ENCODE measurements around the gene OTULIN. TPM values are rescaled to one million over a fixed set of nuclear protein-coding genes. Genes with fewer than 3 reads are reported as not detected.

The OTULIN gene
- total RNA-seq, 1 donor from 2014 or later: 96.5 TPM

GRCh38 chr5:14721990-14722656, 57.6 kb downstream of the OTULIN start:
- CTCF ChIA-PET: no interaction called here
- no peak for TF ChIP-seq CTCF (IDR thresholded peaks at IDR 0.05)
- ATAC-seq (ENCODE audit: low read depth) (no peak), DNase-seq (no peak)
- POLR2A ChIA-PET: interaction anchor here (0.6 to 0.7 kb wide), 2 partner anchors 94 to 237 kb away, joined by 4 to 6 read pairs; no protein-coding TSS in a partner anchor
- Mint-ChIP-seq H3K9me3 (no peaks in the 10 kb centered on the region), H3K27me3 (no peaks in the 10 kb centered on the region), H3K36me3 (ENCODE audit: low read depth) (peaks cover 17% of the 10 kb centered on the region), H3K27ac (no peak overlapping the region), H3K4me3 (no peak overlapping the region), H3K4me1 (peaks cover 12% of the 10 kb centered on the region)
- intact Hi-C loops (cut with micrococcal nuclease): no loop called here

- DNase-seq: no peak
- Mint-ChIP-seq H3K27ac (no peak overlapping the region), H3K4me1 (peaks cover 12% of the 10 kb centered on the region), H3K4me3 (no peak overlapping the region), H3K36me3 (ENCODE audit: low read depth) (peaks cover 12% of the 10 kb centered on the region), H3K27me3 (no peaks in the 10 kb centered on the region), H3K9me3 (no peaks in the 10 kb centered on the region)
- POLR2A ChIA-PET: no interaction called here
- CTCF ChIA-PET: no interaction called here
- no peak for ATAC-seq (ENCODE audit: low read depth)
- TF ChIP-seq CTCF (IDR thresholded peaks at IDR 0.05): no peak
- intact Hi-C loops (cut with micrococcal nuclease): no loop called here
Measured at GRCh38 chr5:14722923-14723322, 58.4 kb downstream of the OTULIN start.

- H3K9me3 Mint-ChIP-seq: no peaks in the 10 kb centered on the region
- no peak overlapping the region for H3K27ac Mint-ChIP-seq
- intact Hi-C loops (cut with micrococcal nuclease): no loop called here
- peaks cover 8% of the 10 kb centered on the region for H3K36me3 Mint-ChIP-seq (ENCODE audit: low read depth)
- DNase-seq (no peak), ATAC-seq (ENCODE audit: low read depth) (peak; percentile 66)
- POLR2A ChIA-PET: no interaction called here
- H3K4me3 Mint-ChIP-seq: no peak overlapping the region
- H3K27me3 Mint-ChIP-seq: no peaks in the 10 kb centered on the region
- TF ChIP-seq CTCF (IDR thresholded peaks at IDR 0.05): no peak
- H3K4me1 Mint-ChIP-seq: peaks cover 12% of the 10 kb centered on the region
- CTCF ChIA-PET: interaction anchor here (6.2 kb wide), 1 partner anchor 279 kb away, joined by 91 read pairs; no protein-coding TSS in a partner anchor
Measured at GRCh38 chr5:14723701-14724132, 59.2 kb downstream of the OTULIN start.

- H3K27ac Mint-ChIP-seq: no peak overlapping the region
- ATAC-seq (ENCODE audit: low read depth) (no peak), DNase-seq (no peak)
- TF ChIP-seq CTCF (IDR thresholded peaks at IDR 0.05): no peak
- ChIA-PET POLR2A (interaction anchor here (0.5 kb wide), 1 partner anchor 17 kb away, joined by 6 read pairs; no protein-coding TSS in a partner anchor), CTCF (interaction anchor here (1.2 to 6.2 kb wide), 3 partner anchors 10 to 278 kb away, joined by 6 to 91 read pairs (median 53); partner anchors contain the start of gene ANKH)
- H3K36me3 Mint-ChIP-seq (ENCODE audit: low read depth): peaks cover 6% of the 10 kb centered on the region
- H3K4me3 Mint-ChIP-seq: no peak overlapping the region
- intact Hi-C loops (cut with micrococcal nuclease): loop anchor here (5.0 kb wide), 2 partner anchors 37 to 88 kb away; no protein-coding TSS in a partner anchor
- H3K9me3 Mint-ChIP-seq: no peaks in the 10 kb centered on the region
- peaks cover 12% of the 10 kb centered on the region for H3K4me1 Mint-ChIP-seq
- H3K27me3 Mint-ChIP-seq: no peaks in the 10 kb centered on the region
Measured at GRCh38 chr5:14724633-14725032, 60.1 kb downstream of the OTULIN start.

- H3K36me3 Mint-ChIP-seq (ENCODE audit: low read depth): peaks cover 10% of the 10 kb centered on the region
Measured at GRCh38 chr5:14726066-14726838, 61.7 kb downstream of the OTULIN start.

More at GRCh38 chr5:14726066-14726838, 61.7 kb downstream of the OTULIN start:
- intact Hi-C loops (cut with micrococcal nuclease): loop anchor here (5.0 kb wide), 2 partner anchors 39 to 86 kb away; no protein-coding TSS in a partner anchor
- Mint-ChIP-seq H3K4me1 (peaks cover 12% of the 10 kb centered on the region), H3K9me3 (no peaks in the 10 kb centered on the region), H3K4me3 (no peak overlapping the region), H3K27me3 (no peaks in the 10 kb centered on the region), H3K27ac (no peak overlapping the region)
- no peak for TF ChIP-seq CTCF (IDR thresholded peaks at IDR 0.05)
- ChIA-PET CTCF (interaction anchor here (1.0 to 6.2 kb wide), 19 partner anchors 11 to 288 kb away, joined by 3 to 91 read pairs (median 5); partner anchors contain the start of gene ANKH), POLR2A (interaction anchor here (1.8 kb wide), 1 partner anchor 145 kb away, joined by 9 read pairs; the partner anchor contains the start of gene ANKH)
- ATAC-seq (ENCODE audit: low read depth): no peak
- no peak for DNase-seq
